SIG-M5 (cell line): ENCODE results near the gene RPL38.

ENCODE experiments used
- DNase-seq: peaks from one replicate; lab custom pipeline; 2025; lab: John Stamatoyannopoulos, UW

The RPL38 gene

DNA sequence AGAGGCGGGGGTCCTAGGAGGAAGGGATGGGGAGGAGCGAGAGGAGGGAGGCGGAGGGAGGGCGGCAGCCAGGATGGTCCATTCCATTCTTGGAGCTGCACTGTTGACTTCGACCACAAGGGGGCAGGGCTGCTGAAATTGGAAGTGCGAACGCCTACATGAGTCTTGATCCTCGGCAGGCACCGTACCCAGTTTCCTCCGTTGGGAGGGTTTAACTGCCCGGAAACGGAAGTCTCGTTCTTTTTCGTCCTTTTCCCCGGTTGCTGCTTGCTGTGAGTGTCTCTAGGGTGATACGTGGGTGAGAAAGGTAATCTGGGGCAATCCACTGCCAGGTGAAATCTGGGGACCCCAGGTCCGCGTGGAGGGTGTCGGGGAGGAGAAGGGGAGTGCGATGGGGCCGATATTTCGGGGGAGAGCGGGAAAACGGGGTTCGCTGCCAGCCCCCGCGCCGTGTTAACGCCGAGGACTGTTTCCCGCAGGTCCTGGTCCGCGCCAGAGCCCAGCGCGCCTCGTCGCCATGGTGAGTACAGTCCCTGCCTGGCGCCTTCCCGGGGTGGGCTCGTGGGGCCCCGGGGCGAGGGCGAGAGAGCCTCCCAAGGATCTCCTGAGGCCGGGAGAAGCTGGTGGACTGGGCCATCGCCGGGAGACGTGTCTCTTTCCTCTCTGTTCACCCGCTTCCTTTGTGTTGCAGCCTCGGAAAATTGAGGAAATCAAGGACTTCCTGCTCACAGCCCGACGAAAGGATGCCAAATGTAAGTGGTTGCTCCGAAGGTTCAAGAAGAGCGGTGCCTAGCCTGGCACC, at the start of gene RPL38:
Gene RPL38 (plus strand): TSS at position 240 of the 802 bp plus-strand sequence. CDS start 278 bp downstream, at position 518.
- DNase-seq, result peak; percentile 75

DNA sequence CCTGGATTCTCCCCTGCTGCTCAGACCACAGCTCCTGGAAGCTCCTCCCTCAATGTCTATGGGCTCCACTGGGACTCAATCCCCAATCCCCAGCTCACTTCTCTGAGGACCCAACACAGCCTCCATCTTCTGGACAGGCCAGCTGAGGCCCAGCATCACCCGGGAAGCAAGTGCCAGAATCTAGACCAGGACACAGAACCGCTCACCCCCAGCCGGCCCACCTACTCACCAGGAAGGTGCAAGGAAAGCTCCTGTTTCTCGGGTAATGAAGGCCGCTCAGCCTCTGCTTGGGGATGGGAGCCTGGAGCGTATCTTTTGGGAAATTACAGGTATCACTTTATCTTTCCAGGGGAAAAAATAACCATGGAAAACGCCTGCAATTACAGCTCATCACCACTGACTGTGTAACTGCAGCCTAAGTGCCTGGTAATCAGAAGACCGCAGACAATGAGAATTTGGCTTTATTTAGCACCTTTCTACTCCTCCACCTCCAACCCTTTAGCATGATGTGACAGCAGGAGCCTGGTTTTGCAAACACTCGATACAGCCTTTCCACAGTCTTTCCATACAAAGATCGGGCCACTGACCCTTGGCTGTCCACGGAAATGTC, 49.6 kb upstream of the RPL38 start:
- no peak for DNase-seq

DNA sequence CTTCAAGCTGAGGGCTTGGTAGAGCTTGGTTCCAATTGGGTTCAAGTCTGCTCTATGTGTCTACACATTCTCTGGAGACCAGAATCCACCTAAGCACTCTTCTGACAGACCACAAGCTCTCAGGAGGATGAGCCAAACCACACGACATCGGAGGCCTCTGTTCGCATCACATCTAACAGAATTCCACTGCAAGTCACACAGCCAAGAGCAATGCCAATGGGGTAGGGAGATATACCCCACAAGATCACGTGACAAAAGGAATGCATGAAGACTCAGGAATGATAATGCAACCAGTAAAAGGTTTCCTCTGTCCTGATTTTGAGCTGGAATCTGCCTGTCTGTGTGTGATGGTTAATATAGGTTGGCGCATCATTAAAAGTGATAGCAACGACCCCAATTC, 46.6 kb upstream of the RPL38 start:
- DNase-seq, result no peak

- DNase-seq, result no peak
Observed at GRCh38 chr17:74157366-74157765, 46.1 kb upstream of the RPL38 start.

GRCh38 chr17:74158761-74159160, 44.7 kb upstream of the RPL38 start:
- no peak for DNase-seq

DNA sequence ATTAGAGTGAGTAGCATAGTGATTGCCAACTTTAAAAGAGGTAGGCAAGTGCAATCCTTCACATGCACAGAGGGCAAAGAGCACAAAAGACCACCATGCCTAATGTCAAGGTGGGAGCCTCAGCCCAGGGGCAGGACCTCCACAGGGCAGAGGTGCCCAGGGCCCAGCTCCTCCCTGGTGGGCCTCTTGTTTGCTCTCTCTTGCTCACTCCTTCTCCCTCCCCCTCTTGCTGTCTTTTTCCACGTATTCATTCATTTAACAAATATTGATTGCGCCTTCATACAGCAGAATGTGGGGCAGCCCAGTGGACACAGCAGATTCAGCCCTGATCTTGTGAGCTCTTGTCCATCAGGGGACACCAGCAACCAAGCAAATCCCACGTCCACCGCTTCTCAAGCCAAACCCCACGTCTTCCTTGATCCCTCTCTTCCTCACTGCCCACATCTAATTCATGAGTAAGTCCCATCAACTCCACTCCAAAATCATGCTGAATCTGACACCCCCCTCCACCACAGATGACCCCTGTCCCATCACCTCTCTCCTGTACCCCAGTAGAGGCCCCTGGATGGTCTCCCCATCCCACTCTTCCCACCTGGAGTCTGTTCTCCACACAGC, 44.1 kb upstream of the RPL38 start:
- no peak for DNase-seq

DNA sequence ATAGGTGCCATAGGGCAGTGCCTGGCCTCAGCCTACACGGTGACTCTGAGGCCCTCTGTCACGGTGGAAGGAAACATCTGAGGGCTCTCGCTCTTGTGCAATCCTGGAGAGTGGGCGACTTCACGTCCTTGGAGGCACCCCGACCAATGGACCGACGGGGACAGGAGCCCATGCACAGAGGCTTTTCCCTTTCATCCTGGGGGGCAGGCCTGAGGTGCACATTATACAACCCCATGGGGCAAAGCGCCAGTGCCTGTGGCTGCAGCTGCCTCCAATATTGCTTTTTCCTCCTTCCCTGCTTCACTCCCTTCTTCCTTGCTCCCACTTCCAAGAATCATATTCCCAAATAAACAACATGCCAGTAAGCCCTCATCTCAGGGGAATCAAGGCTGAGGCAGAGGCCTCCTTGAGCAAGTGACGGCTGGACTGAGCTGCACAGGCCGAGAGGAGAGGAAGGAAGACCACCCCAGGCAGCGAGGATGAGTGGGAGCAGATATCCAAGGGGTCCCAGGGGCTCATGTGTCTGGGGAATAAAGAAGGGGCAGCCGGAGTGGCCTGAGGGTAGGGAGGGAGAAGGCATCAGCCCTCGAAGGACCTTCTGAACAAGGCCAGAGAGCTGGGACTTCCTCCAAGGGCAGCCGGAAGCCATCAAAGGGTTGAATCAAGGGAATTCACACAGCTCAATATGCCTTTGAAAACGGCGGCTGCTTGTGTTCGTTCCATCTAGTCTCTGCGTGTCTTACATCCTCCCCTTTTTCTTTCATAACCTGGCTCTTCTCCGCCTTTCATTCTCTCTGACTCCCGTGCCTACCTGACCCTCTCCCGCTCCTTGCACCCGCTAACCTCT, 42.6 kb upstream of the RPL38 start:
- DNase-seq, result no peak

DNA sequence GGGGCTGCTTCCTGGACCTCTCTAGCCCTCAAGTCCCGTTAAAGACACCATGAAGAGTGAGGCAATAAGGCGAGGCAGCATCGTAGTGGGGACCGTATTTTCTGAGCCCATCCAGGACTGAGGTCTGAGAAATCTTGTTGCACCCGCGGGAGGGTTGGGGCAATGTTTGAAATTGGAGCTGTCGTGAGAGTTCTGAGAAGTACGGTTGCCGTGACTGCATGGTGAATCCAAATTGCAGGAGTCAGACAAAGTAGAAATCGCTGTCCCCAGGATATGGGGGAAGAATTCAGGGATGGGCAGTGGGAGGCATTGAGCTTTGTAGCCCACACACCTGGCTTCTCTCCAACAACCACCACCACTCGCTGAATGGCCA, 42.0 kb upstream of the RPL38 start:
- DNase-seq, result no peak

GRCh38 chr17:74163271-74163821, 40.1 kb upstream of the RPL38 start:
- no peak for DNase-seq

DNA sequence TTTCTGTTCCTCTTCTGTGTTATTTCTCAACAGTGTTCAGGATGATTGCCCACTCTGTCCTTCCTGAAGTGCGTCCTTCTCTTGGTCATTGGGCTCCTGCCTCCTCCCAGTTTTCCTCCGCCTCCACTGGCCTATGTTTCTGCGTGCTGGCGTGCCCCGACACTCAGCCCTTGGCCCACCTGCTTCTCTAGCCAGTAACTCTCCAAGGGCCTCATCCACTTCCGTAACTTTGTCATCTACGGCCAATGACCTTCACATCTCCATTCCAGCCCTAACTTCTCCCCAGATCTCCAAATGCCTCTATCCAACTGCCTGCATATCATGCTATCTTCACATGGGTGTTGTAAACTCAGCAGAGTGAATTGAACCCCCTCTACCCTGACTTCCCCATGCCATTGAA, 39.6 kb upstream of the RPL38 start:
- no peak for DNase-seq

- DNase-seq, result no peak
Observed at GRCh38 chr17:74164446-74165045, 38.9 kb upstream of the RPL38 start.

GRCh38 chr17:74165797-74166365, 37.6 kb upstream of the RPL38 start:
- DNase-seq, result no peak

DNA sequence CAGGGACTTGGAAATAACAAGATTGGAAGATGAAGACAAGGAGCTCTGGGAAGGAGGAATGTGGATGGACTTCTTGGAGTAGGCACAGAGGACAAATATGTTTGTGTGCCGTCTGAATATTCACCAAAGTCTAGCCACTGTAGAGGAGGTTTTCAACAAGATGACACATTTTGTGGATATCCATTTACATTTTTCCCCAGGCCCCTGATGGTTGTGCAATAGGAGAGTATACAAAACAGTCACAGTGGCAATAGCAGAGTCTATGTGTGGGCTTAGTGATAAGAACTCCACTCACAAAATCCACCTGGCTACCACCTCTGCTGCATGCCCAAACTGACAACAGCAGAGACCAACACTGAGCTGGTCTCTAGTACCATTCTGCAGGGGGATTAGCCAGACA, 32.6 kb upstream of the RPL38 start:
- DNase-seq, result no peak

GRCh38 chr17:74172700-74173099, 30.8 kb upstream of the RPL38 start:
- no peak for DNase-seq

DNA sequence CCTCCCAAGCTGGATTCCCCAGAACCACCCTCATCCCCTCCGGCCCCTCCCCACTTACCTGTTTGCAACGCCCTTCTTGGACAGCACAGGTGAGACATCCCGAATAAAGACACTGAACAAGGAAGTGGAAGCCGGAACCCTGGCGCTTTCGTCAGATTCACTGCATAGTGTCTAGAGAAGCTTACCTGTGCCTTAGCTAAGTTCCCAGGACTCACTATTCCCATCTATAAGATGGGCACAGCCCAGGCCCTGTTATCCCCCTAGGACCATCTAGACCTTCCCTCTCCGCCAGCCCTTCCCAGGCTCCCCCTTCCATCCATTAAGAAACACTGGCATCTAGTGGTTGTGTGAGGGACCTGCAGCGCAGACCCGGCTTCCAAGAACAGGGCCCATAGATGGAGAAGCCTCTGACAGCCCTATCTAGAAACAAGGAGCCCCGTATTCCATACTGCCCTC, 26.9 kb upstream of the RPL38 start:
- DNase-seq, result no peak

DNA sequence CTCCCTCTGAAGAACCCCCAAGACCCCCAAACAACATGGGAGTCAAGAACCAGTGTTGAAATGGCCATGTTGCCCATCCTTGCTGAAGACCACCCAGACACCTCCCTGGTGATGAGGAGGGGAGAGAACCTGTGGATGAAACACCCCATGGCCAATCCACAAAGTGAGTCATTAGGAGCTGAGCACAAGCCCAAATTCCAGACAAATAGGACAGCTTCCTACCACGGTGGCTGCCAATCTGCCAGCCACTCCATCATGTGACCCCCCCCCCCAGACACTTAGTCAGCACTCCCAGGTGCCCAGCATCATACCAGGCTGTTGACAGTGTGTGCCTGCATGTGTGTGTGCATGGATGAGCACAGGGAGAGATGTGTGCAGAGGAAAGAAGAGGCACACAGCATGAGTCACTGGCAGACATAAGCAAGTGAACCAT, 26.4 kb upstream of the RPL38 start:
- no peak for DNase-seq

- no peak for DNase-seq
Observed at GRCh38 chr17:74179576-74179975, 23.9 kb upstream of the RPL38 start.

DNA sequence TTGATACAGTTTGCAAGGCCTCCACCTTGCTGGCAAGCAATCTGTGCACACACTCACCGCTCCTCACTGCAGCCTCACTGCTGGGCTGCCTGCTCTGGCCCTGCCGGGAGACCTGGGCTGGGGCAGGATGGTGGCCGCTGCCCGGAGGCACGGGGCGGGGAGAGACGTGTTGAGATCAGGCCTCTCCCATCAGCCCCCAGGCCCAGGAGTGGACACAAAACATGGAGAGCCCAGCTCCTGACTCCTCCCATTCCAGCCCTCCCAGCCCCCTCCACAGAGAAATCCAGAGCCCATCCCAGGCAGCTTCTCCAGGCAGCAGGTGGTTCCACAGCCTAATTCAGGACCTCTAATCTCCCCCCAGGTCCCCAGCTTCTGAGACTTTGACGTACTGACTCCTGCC, 23.1 kb upstream of the RPL38 start:
- no peak for DNase-seq

- DNase-seq, result no peak
Observed at GRCh38 chr17:74181341-74181740, 22.1 kb upstream of the RPL38 start.

DNA sequence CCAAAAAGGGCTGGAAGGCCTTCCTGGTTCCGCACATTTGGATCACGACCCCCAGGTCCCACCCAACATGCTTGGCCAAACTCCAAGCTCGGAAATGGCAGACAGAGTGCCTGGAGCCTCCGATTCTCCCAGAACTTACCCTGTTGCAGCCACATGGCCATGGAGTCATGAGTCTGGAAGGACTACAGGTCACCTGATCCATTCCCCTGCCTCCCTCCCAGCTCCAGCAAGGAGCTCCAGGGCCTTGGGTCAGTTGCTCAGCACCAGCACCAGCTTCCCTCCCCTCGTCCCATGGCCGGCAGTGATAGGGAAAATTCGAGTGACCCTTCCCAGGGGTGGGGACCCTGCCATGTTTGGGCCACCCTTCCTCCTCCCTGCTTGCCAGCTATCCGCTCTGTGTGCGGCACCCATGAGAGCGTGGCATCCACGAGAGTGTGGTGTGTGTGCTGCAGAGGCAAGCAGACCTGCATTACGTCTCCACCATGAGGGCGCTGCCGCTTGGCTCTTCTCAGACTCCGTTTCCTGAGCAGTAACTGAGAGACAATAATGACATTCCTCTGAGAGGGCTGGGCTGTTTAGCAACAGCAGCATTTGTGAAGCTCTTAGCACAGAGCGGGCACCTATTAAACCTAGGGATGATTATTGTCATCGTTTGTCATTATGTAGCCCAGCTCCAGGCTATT, 21.3 kb upstream of the RPL38 start:
- no peak for DNase-seq

GRCh38 chr17:74183411-74183810, 20.1 kb upstream of the RPL38 start:
- no peak for DNase-seq
